ENCODE results near the gene MRGPRX2.

The MRGPRX2 gene

GRCh38 chr11:19059833-19060232 lies 684 bp downstream of the MRGPRX2 start:
- TF ChIP-seq CTCF (IDR thresholded peaks at IDR 0.05; ENCODE audit: insufficient read depth, low read depth, low read length, missing control alignments): no peak
- H3K4me3 ChIP-seq (ENCODE audit: low read depth, low read length): no peak overlapping the region
- no peak for DNase-seq (ENCODE audit: low read depth)

- H3K4me3 ChIP-seq (ENCODE audit: low read depth, low read length): no peak overlapping the region
- no peak for DNase-seq (ENCODE audit: low read depth)
- no peak for TF ChIP-seq CTCF (IDR thresholded peaks at IDR 0.05; ENCODE audit: insufficient read depth, low read depth, low read length, missing control alignments)
Measured at GRCh38 chr11:19055905-19056304, 4.6 kb downstream of the MRGPRX2 start.

GRCh38 chr11:19055016-19055415 lies 5.5 kb downstream of the MRGPRX2 start:
- DNase-seq (ENCODE audit: low read depth): no peak
- H3K4me3 ChIP-seq (ENCODE audit: low read depth, low read length): no peak overlapping the region
- no peak for TF ChIP-seq CTCF (IDR thresholded peaks at IDR 0.05; ENCODE audit: insufficient read depth, low read depth, low read length, missing control alignments)

- no peak for DNase-seq (ENCODE audit: low read depth)
- H3K4me3 ChIP-seq (ENCODE audit: low read depth, low read length): no peak overlapping the region
- TF ChIP-seq CTCF (IDR thresholded peaks at IDR 0.05; ENCODE audit: insufficient read depth, low read depth, low read length, missing control alignments): no peak
Measured at GRCh38 chr11:19053909-19054308, 6.6 kb downstream of the MRGPRX2 start.

- TF ChIP-seq CTCF (IDR thresholded peaks at IDR 0.05; ENCODE audit: insufficient read depth, low read depth, low read length, missing control alignments): no peak
- H3K4me3 ChIP-seq (ENCODE audit: low read depth, low read length): no peak overlapping the region
- no peak for DNase-seq (ENCODE audit: low read depth)
Measured at GRCh38 chr11:19050281-19050680, 10.2 kb downstream of the MRGPRX2 start.

- TF ChIP-seq CTCF (IDR thresholded peaks at IDR 0.05; ENCODE audit: insufficient read depth, low read depth, low read length, missing control alignments): no peak
- DNase-seq (ENCODE audit: low read depth): no peak
- H3K4me3 ChIP-seq (ENCODE audit: low read depth, low read length): no peak overlapping the region
Measured at GRCh38 chr11:19049351-19049750, 11.2 kb downstream of the MRGPRX2 start.

- TF ChIP-seq CTCF (IDR thresholded peaks at IDR 0.05; ENCODE audit: insufficient read depth, low read depth, low read length, missing control alignments): no peak
- no peak overlapping the region for H3K4me3 ChIP-seq (ENCODE audit: low read depth, low read length)
- DNase-seq (ENCODE audit: low read depth): no peak
Measured at GRCh38 chr11:19040051-19040450, 20.5 kb downstream of the MRGPRX2 start.
